NCI-H1048 (cell line): ENCODE results near the gene KRTAP5-4.
A peak's percentile ranks its signal among the peaks of the same experiment; 100 is the strongest.
"Not testable (repeated sequence)": the region's sequence is repeated elsewhere in the genome, so short reads cannot be mapped to it uniquely, and the experiment has no call there.

Experiments
- DNase-seq: peaks from one replicate; lab custom pipeline; 2025; lab: John Stamatoyannopoulos, UW

The KRTAP5-4 gene

GRCh38 chr11:1652771-1653540 is 31.0 kb upstream of the KRTAP5-4 start:
- peak; percentile 22 for DNase-seq

- DNase-seq: no peak
Measured at GRCh38 chr11:1652442-1652770, 30.5 kb upstream of the KRTAP5-4 start.

GRCh38 chr11:1652026-1652425 is 30.1 kb upstream of the KRTAP5-4 start:
- no peak for DNase-seq

- no peak for DNase-seq
Measured at GRCh38 chr11:1651411-1651980, 29.6 kb upstream of the KRTAP5-4 start.

- no peak for DNase-seq
Measured at GRCh38 chr11:1650918-1651262, 29.0 kb upstream of the KRTAP5-4 start.

- no peak for DNase-seq
Measured at GRCh38 chr11:1650034-1650917, 28.3 kb upstream of the KRTAP5-4 start.

GRCh38 chr11:1648653-1649420 is 26.9 kb upstream of the KRTAP5-4 start:
- DNase-seq: no peak

- DNase-seq: no peak
Measured at GRCh38 chr11:1647901-1648652, 26.1 kb upstream of the KRTAP5-4 start.

- DNase-seq: not testable (repeated sequence)
Measured at GRCh38 chr11:1646540-1646939, 24.6 kb upstream of the KRTAP5-4 start.

GRCh38 chr11:1645357-1645821 is 23.5 kb upstream of the KRTAP5-4 start:
- DNase-seq: no peak

GRCh38 chr11:1644601-1645356 is 22.8 kb upstream of the KRTAP5-4 start:
- DNase-seq: no peak

- DNase-seq: no peak
Measured at GRCh38 chr11:1643146-1643690, 21.3 kb upstream of the KRTAP5-4 start.

GRCh38 chr11:1642288-1643145 is 20.6 kb upstream of the KRTAP5-4 start:
- DNase-seq: no peak

- no peak for DNase-seq
Measured at GRCh38 chr11:1641096-1641495, 19.2 kb upstream of the KRTAP5-4 start.

- peak; percentile 9 for DNase-seq
Measured at GRCh38 chr11:1640076-1640946, 18.4 kb upstream of the KRTAP5-4 start.

GRCh38 chr11:1639666-1640065 is 17.7 kb upstream of the KRTAP5-4 start:
- no peak for DNase-seq

- no peak for DNase-seq
Measured at GRCh38 chr11:1639102-1639620, 17.2 kb upstream of the KRTAP5-4 start.

GRCh38 chr11:1638344-1638743 is 16.4 kb upstream of the KRTAP5-4 start:
- DNase-seq: no peak
